GM19467 (cell line): ENCODE measurements around the gene PATL2.
"Not testable (repeated sequence)": the region's sequence is repeated elsewhere in the genome, so short reads cannot be mapped to it uniquely, and the experiment has no call there.

Source experiments
- ATAC-seq: cut with Tn5 transposase; IDR thresholded peaks from one replicate; pipeline ENCODE4 v1.9.1; 2021; ENCODE audit warnings: mild to moderate bottlenecking, moderate library complexity; ENCODE audit not compliant: unreplicated experiment

The PATL2 gene

DNA sequence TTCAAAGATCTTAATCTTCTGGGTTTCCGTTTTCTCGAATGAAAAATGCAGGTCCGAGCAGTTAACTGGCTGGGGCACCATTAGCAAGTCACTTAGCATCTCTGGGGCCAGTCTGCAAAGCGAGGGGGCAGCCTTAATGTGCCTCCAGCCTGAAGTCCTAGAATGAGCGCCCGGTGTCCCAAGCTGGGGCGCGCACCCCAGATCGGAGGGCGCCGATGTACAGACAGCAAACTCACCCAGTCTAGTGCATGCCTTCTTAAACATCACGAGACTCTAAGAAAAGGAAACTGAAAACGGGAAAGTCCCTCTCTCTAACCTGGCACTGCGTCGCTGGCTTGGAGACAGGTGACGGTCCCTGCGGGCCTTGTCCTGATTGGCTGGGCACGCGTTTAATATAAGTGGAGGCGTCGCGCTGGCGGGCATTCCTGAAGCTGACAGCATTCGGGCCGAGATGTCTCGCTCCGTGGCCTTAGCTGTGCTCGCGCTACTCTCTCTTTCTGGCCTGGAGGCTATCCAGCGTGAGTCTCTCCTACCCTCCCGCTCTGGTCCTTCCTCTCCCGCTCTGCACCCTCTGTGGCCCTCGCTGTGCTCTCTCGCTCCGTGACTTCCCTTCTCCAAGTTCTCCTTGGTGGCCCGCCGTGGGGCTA, at the start of gene PATL2, which contains the start of gene B2M:
Gene PATL2, minus strand, starts transcription at position 228 of the 647 bp plus-strand sequence. CDS start 34,833 bp downstream, outside the sequence.
Gene B2M, plus strand, starts transcription at position 422 of the 647 bp plus-strand sequence. Its CDS starts 30 bp downstream, at position 452.
- ATAC-seq: peak; percentile 80

GRCh38 chr15:44753345-44753744, 42.2 kb upstream of the PATL2 start:
- no peak for ATAC-seq

DNA sequence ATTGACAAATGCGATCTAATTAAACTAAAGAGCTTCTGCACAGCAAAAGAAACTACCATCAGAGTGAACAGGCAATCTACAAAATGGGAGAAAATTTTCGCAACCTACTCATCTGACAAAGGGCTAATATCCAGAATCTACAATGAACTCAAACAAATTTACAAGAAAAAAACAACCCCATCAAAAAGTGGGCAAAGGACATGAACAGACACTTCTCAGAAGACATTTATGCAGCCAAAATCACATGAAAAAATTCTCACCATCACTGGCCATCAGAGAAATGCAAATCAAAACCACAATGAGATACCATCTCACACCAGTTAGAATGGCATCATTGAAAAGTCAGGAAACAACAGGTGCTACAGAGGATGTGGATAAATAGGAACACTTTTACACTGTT, 32.3 kb upstream of the PATL2 start:
- ATAC-seq: not testable (repeated sequence)

- ATAC-seq: not testable (repeated sequence)
These were observed 28.2 kb upstream of the PATL2 start for GRCh38 chr15:44739222-44739847.

DNA sequence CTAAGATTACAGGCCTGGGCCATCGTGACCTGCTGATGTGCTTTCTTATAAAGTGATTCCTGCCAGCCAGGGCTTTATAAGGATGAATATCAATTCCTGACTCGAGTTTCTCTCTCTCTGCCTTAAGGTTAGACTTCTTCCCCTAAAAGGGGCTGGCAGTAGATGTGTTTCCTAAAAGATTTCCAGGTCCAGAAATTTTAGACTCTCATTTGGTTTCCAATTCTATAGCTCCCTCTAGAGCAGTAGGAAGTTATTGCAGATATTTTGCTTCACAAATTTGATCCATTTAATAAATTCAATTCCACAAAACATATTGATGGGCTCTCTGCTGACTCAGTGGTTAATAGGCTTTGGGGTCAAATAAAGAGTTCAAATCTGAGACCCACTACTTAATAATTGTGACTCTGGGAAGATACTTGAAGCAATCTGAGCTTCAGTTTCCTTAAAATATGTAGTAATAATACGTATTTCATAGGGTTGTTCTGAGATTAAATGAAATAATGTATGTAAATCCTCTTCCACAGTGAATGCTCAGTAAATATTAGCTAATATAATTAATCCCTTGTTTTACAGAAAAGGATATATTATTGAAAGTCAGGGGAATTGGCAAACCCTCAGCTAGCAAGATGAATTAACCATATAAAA, 27.3 kb upstream of the PATL2 start:
- ATAC-seq: no peak

DNA sequence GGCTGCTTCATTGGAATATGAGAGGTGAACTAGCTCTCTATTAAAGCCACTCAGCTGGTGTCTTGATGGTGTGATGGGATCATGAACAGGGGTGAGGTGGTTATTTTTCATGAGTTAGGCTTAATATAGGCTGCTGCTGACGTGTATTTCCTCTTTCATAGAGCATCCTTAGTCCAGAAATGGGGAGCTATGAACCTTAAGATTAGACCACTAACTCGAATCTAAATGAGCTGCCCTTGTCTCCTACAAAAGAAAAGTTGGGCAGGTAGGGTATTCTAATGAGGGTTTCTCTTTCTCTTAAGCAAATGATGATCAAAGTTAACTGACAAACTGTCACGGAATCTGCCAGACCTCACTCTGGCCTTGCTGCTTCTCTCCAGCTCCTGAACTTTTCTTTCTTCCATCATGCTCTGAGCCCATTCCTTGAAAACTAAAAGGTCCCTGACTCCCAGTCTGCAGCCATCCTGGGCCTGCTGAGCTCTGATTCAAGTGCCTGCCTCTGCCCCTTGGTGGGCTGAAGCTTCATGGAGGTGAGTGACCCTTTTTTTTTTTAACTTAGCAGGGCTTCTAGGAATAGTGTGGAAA, 25.1 kb upstream of the PATL2 start, which contains the start of gene TRIM69:
Gene TRIM69, plus strand, starts transcription at position 348 of the 585 bp plus-strand sequence. Its CDS starts 177 bp downstream, at position 525.
- no peak for ATAC-seq

DNA sequence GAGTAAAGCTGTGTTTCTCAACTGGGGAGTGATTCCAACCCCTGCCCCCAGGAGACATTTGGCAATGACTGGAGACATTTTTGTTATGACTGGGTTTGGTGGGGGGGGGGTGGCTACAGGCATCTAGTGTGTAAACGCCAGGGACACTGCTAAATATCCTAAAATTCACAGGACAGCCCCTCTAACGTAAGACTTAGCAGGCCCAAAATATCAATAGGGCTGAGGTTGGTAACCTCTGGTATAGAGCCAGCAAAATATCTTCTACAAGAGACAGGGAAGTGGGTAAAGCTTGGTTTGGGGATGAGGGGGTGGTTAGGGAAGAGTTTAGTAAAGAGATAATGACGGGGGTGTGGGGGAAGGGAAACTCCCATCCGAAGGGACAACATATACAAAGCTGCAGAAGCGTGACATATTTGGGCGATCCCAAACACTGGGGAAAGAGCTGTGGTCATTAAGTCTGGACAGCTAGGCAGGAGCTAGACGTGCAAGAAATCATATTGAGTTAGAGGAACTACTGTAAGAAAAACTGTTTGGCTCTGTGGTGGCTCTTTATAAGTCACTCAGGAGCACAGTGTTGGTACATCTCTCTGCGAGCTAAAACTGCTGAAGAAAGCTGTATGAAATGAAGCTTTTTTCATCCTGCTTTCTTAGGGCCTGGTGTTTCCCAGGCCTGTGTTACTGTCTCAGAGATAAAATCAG, 24.5 kb upstream of the PATL2 start:
- ATAC-seq: no peak

- no peak for ATAC-seq
These were observed 23.8 kb upstream of the PATL2 start for GRCh38 chr15:44734839-44735481.

DNA sequence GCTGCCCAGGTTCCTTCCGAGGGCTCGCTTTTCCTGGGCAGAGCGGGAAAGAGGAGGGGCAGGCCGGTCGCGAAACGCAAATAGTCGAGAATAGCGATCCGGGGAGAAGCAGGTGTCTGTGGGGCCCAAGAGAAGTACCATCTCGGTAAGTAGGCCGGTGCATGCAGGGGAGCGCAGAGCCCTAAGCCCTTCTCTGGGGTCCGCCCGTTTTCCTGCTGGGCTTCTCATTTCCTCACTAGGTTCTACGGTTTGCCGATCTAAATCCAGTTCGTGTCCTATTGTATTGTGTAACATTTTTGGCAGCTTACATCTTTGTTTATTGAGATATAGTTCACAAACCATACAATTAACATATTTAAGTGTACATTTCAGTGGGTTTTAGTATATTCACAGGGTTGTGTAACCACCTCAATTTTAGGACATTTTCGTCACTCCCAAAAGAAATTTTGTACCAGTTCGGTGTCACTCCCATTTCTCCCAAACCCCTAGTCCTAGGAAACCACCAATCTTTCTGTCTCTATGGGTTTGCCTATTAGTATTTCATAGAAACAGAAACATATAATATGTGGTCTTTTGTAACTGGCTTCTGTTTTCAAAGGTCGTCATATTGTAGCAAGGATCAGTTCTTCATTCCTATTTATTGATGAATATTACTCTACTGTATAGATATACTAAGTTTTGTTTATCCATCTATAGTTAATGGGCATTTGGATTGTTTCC, 18.4 kb upstream of the PATL2 start:
- no peak for ATAC-seq

GRCh38 chr15:44728576-44729407, 17.7 kb upstream of the PATL2 start:
- ATAC-seq: peak; percentile 64

- ATAC-seq: not testable (repeated sequence)
These were observed 17.1 kb upstream of the PATL2 start for GRCh38 chr15:44728232-44728575.

GRCh38 chr15:44727485-44728231, 16.5 kb upstream of the PATL2 start:
- no peak for ATAC-seq

GRCh38 chr15:44726568-44727484, 15.7 kb upstream of the PATL2 start:
- peak; percentile 39 for ATAC-seq

- ATAC-seq: no peak
These were observed 15.0 kb upstream of the PATL2 start for GRCh38 chr15:44726136-44726535.

- no peak for ATAC-seq
These were observed 10.9 kb upstream of the PATL2 start for GRCh38 chr15:44722011-44722410.

DNA sequence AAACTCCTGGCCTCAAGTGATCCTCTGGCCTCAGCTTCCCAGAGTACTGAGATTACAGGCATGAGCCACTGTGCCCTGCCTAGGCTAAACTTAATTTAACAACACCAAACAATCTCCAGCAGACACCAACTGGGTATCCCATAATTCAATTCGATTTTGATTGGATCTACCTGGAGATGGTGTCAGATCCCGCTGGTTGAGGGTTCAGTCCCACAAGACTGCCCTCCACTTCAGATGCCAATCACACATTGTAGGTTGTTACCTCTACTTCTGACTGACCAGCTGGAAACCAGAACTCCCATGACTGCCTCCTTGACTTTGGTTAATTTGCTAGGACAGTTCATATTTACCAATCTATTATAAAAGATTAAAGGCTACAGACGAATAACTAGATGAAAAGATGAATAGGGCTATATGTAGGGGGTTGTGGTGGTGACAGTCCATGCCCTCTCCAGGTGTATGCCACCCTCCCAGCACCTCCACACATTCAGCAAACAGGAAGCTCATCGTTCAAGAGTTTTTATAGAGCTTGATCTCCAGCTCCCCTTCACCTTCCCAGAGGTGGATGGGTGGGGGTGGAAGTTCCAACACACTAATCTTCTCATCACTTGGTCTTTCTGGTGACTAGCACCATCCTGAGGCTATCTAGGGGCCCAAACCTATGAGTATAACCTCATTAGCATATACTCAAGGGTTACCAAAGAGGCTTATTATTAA, 9.5 kb upstream of the PATL2 start:
- ATAC-seq: no peak
